IMR-90 (cell line): ENCODE results near the gene CHST3. TPM values are rescaled to one million over a fixed set of nuclear protein-coding genes. Genes with fewer than 3 reads are reported as not detected.

Experiments used
- ATAC-seq: fragments of 200-7000 bp; cut with Tn5 transposase; 2 replicates; pipeline ENCODE4 v1.9.1; 2020; ENCODE audit warnings: low read depth, mild to moderate bottlenecking, moderate library complexity
- BruUV-seq: library from RNA; stranded (reverse); fragments of 400-500 nt; replicated peaks from 2 replicates; lab custom pipeline; 2021; lab: Mats Ljungman, UMichigan
- CTCF ChIA-PET: fragments of 300-600 bp; formaldehyde crosslinking; extraction: SDS; loops from one replicate; lab custom pipeline; 2021; ENCODE audit warnings: antibody characterized with exemption; lab: Yijun Ruan, JAX
- POLR2A ChIA-PET: fragments of 300-600 bp; sonication (Branson Sonifier 250); formaldehyde crosslinking; loops from one replicate; lab custom pipeline; 2022; ENCODE audit warnings: antibody characterized with exemption; ENCODE audit not compliant: unreplicated experiment; lab: Charles Lee
- DNase-seq: peaks from one replicate; pipeline ENCODE4 v3.0.0; 2013
- H2AFZ ChIP-seq: replicated peaks from 2 replicates; pipeline ENCODE3; 2013; ENCODE audit warnings: low read length, mild to moderate bottlenecking; ENCODE audit not compliant: poor library complexity
- H2AK5ac ChIP-seq: 2 replicates; pipeline ENCODE4 v1.6.1; 2013; ENCODE audit warnings: low read depth, low read length, inconsistent platforms
- H2AK9ac ChIP-seq: replicated peaks from 2 replicates; pipeline ENCODE3; 2013; ENCODE audit warnings: mild to moderate bottlenecking, low read depth, low read length, moderate library complexity; ENCODE audit not compliant: poor library complexity
- H2BK120ac ChIP-seq: 2 replicates; pipeline ENCODE4 v1.6.1; 2013; ENCODE audit warnings: low read depth, low read length, inconsistent platforms
- H2BK15ac ChIP-seq: 3 replicates; pipeline ENCODE4 v1.6.1; 2013; ENCODE audit warnings: low read depth, low read length, inconsistent platforms
- H2BK20ac ChIP-seq: 2 replicates; pipeline ENCODE4 v1.6.1; 2013; ENCODE audit warnings: low read depth, mild to moderate bottlenecking, inconsistent platforms, low read length, moderate library complexity
- H2BK5ac ChIP-seq: 2 replicates; pipeline ENCODE4 v1.6.1; 2013; ENCODE audit warnings: mild to moderate bottlenecking, low read depth, low read length, inconsistent platforms; ENCODE audit not compliant: poor library complexity, severe bottlenecking
- H3K14ac ChIP-seq: replicated peaks from 2 replicates; pipeline ENCODE4 v1.6.1; 2013; ENCODE audit warnings: low read depth, low read length, inconsistent platforms
- H3K18ac ChIP-seq: 2 replicates; pipeline ENCODE4 v1.6.1; 2013; ENCODE audit warnings: low read depth, low read length, control low read depth
- H3K23ac ChIP-seq: 2 replicates; pipeline ENCODE4 v1.6.1; 2013; ENCODE audit warnings: low read depth, low read length, inconsistent platforms
- H3K27ac ChIP-seq: 2 replicates; pipeline ENCODE4 v1.5.1; 2013; ENCODE audit warnings: mild to moderate bottlenecking, control low read depth, low read length; ENCODE audit not compliant: insufficient read depth
- H3K27me3 ChIP-seq: 2 replicates; pipeline ENCODE4 v1.6.1; 2013; ENCODE audit warnings: low read length; ENCODE audit not compliant: control insufficient read depth, insufficient read depth
- H3K36me3 ChIP-seq: 2 replicates; pipeline ENCODE4 v1.6.1; 2013; ENCODE audit warnings: low read length, mixed read lengths; ENCODE audit not compliant: control insufficient read depth, insufficient read depth
- H3K4ac ChIP-seq: 2 replicates; pipeline ENCODE4 v1.6.1; 2013; ENCODE audit warnings: low read depth, low read length, inconsistent platforms
- H3K4me1 ChIP-seq: 2 replicates; pipeline ENCODE4 v1.6.1; 2013; ENCODE audit warnings: low read length, mixed read lengths; ENCODE audit not compliant: control insufficient read depth, insufficient read depth
- H3K4me2 ChIP-seq: 2 replicates; pipeline ENCODE4 v1.6.1; 2013; ENCODE audit warnings: low read depth, mild to moderate bottlenecking, control low read depth, low read length, moderate library complexity
- H3K4me3 ChIP-seq: 2 replicates; pipeline ENCODE4 v1.5.1; 2013; ENCODE audit warnings: low read depth, mild to moderate bottlenecking, control low read depth, low read length, moderate library complexity; ENCODE audit not compliant: insufficient read depth
- H3K56ac ChIP-seq: 2 replicates; pipeline ENCODE4 v1.6.1; 2013; ENCODE audit warnings: low read length, inconsistent platforms; ENCODE audit not compliant: insufficient read depth; ENCODE audit errors: extremely low read depth
- H3K79me1 ChIP-seq, 2 experiments: 2 replicates each; pipeline ENCODE4 v1.6.1; 2013; ENCODE audit warnings: low read length in 2 of 2, inconsistent platforms in 1 of 2, low read depth in 1 of 2
- H3K9ac ChIP-seq: 2 replicates; pipeline ENCODE4 v1.6.1; 2013; ENCODE audit warnings: low read depth, low read length, control low read depth
- H3K9me1 ChIP-seq: 2 replicates; pipeline ENCODE4 v1.6.1; 2013; ENCODE audit warnings: low read length, inconsistent platforms; ENCODE audit not compliant: insufficient read depth
- H3K9me3 ChIP-seq: 2 replicates; pipeline ENCODE4 v1.6.1; 2013; ENCODE audit warnings: low read length; ENCODE audit not compliant: control insufficient read depth, insufficient read depth
- H4K20me1 ChIP-seq: 2 replicates; pipeline ENCODE4 v1.6.1; 2013; ENCODE audit warnings: low read length, inconsistent platforms; ENCODE audit not compliant: insufficient read depth
- H4K5ac ChIP-seq: 2 replicates; pipeline ENCODE4 v1.6.1; 2013; ENCODE audit warnings: mild to moderate bottlenecking, low read depth, low read length, control low read depth
- H4K8ac ChIP-seq, 2 experiments: 2 replicates each; pipeline ENCODE4 v1.6.1; 2013; ENCODE audit warnings: low read depth in 2 of 2, low read length in 2 of 2, control low read depth in 1 of 2, inconsistent platforms in 1 of 2
- H4K91ac ChIP-seq: 2 replicates; pipeline ENCODE4 v1.6.1; 2013; ENCODE audit warnings: low read depth, low read length, inconsistent platforms; ENCODE audit not compliant: insufficient read depth
- BHLHE40 ChIP-seq: fragments of 150-350 bp; IDR thresholded peaks from 2 replicates; pipeline ENCODE4 v1.6.1; 2016; ENCODE audit warnings: mild to moderate bottlenecking, low read depth, low read length
- CEBPB ChIP-seq: IDR thresholded peaks from 2 replicates; pipeline ENCODE4 v1.6.1; 2012; ENCODE audit warnings: low read depth, low read length, improper control_type of control experiment
- CHD1 ChIP-seq: IDR thresholded peaks from 2 replicates; pipeline ENCODE4 v1.6.1; 2012; ENCODE audit warnings: low read depth, low read length, improper control_type of control experiment
- CTCF ChIP-seq: conservative IDR thresholded peaks from 2 replicates; pipeline ENCODE4 v1.5.1; 2012; ENCODE audit warnings: mild to moderate bottlenecking, low read depth, low read length, improper control_type of control experiment
- ELK1 ChIP-seq: fragments of 150-350 bp; IDR thresholded peaks from 2 replicates; pipeline ENCODE4 v1.6.1; 2016; ENCODE audit warnings: low read depth, mild to moderate bottlenecking, low read length, moderate library complexity, borderline replicate concordance
- FOS ChIP-seq: fragments of 150-350 bp; IDR thresholded peaks from 2 replicates; pipeline ENCODE4 v1.6.1; 2016; ENCODE audit warnings: low read depth, low read length
- MAFK ChIP-seq: IDR thresholded peaks from 2 replicates; pipeline ENCODE4 v1.6.1; 2012; ENCODE audit warnings: low read depth, low read length, improper control_type of control experiment
- MAZ ChIP-seq: IDR thresholded peaks from 2 replicates; pipeline ENCODE4 v1.6.1; 2012; ENCODE audit warnings: low read depth, mild to moderate bottlenecking, low read length, improper control_type of control experiment, moderate library complexity, borderline replicate concordance
- MXI1 ChIP-seq: IDR thresholded peaks from 2 replicates; pipeline ENCODE4 v1.6.1; 2012; ENCODE audit warnings: low read depth, mild to moderate bottlenecking, low read length, moderate library complexity, borderline replicate concordance
- NFE2L2 ChIP-seq: fragments of 150-350 bp; IDR thresholded peaks from 2 replicates; pipeline ENCODE4 v1.6.1; 2016; ENCODE audit warnings: low read depth, mild to moderate bottlenecking, low read length
- POLR2A ChIP-seq: IDR thresholded peaks from 2 replicates; pipeline ENCODE4 v1.6.1; 2012; ENCODE audit warnings: mild to moderate bottlenecking, low read depth, low read length
- RAD21 ChIP-seq: IDR thresholded peaks from 2 replicates; pipeline ENCODE4 v1.6.1; 2012; ENCODE audit warnings: low read length, improper control_type of control experiment
- RCOR1 ChIP-seq: IDR thresholded peaks from 2 replicates; pipeline ENCODE4 v1.6.1; 2012; ENCODE audit warnings: mild to moderate bottlenecking, low read length, improper control_type of control experiment; ENCODE audit not compliant: insufficient replicate concordance
- RFX5 ChIP-seq: IDR thresholded peaks from 2 replicates; pipeline ENCODE4 v1.8.0; 2012; ENCODE audit warnings: low read depth, mild to moderate bottlenecking, low read length, moderate library complexity
- SMC3 ChIP-seq: fragments of 150-350 bp; IDR thresholded peaks from 2 replicates; pipeline ENCODE4 v1.6.1; 2016; ENCODE audit warnings: low read depth, mild to moderate bottlenecking, antibody characterized with exemption, low read length, moderate library complexity
- USF2 ChIP-seq: fragments of 150-350 bp; IDR thresholded peaks from 2 replicates; pipeline ENCODE4 v1.6.1; 2017; ENCODE audit warnings: mild to moderate bottlenecking, antibody characterized with exemption, low read length, low read depth
- WGBS, 2 experiments: methylation state at CpG; one replicate each; pipeline versions ENCODE4 v1.1.5 to v1.1.7; 2013; ENCODE audit warnings: missing lambda C conversion rate in 2 of 2; ENCODE audit not compliant: insufficient read length in 1 of 2; ENCODE audit errors: extremely low coverage in 2 of 2; 5-methylcytosine and 5-hydroxymethylcytosine counted together
- dilution Hi-C: fragments of 300-500 bp; cut with HindIII; formaldehyde crosslinking; loops from one replicate; pipeline ENCODE4 v1.14.3; 2018; ENCODE audit warnings: low sequenced_read_pairs; ENCODE audit not compliant: unreplicated experiment
- in situ Hi-C: fragments of 300-500 bp; cut with MboI; formaldehyde crosslinking; loops from 3 replicates; pipeline ENCODE4 v1.14.3; 2019; ENCODE audit warnings: low sequenced_read_pairs, inconsistent platforms, mixed read lengths
- intact Hi-C: fragments of 100-400 bp; cut with micrococcal nuclease; formaldehyde crosslinking; loops from 2 replicates; pipeline ENCODE4 v1.10.0; 2022
- polyA plus RNA-seq, 3 experiments: library from polyadenylated mRNA; depleted of rRNA; stranded (reverse); fragments of >200 nt; gene quantifications; 2 replicates each; pipeline ENCODE4 v1.2.3, GENCODE V29; 2012; ENCODE audit warnings: low replicate concordance in 1 of 3
- total RNA-seq: library from RNA; depleted of rRNA; stranded (reverse); fragments of >200 nt; gene quantifications from 2 replicates; pipeline ENCODE4 v1.2.3, GENCODE V29; 2012

Gene CHST3
- total and polyA plus RNA-seq, 2 of the 4 experiments (the other 2 are of a cell fraction), result 8.6 to 9.0 TPM

- Histone ChIP-seq H3K23ac (no peak overlapping the region), H2BK120ac (no peak overlapping the region), H3K4me2 (no peak overlapping the region), H4K8ac (no peak overlapping the region), H4K20me1 (no peaks in the 10 kb centered on the region), H2BK20ac (no peak overlapping the region), H2BK15ac (no peak overlapping the region), H3K4ac (no peak overlapping the region), H3K36me3 (peaks cover 22% of the 10 kb centered on the region), H3K79me1 (peaks cover 26 to 67% of the 10 kb centered on the region in 2 experiments), H2BK5ac (no peak overlapping the region), H2AK5ac (no peak overlapping the region), H3K56ac (no peak overlapping the region), H3K27me3 (no peaks in the 10 kb centered on the region), H3K14ac (no peak overlapping the region), H3K27ac (no peak overlapping the region), H3K4me3 (no peak overlapping the region), H3K18ac (no peak overlapping the region), H3K9ac (no peak overlapping the region), H2AK9ac (no peak overlapping the region), H3K9me1 (peaks cover 30% of the 10 kb centered on the region), H2AFZ (no peak overlapping the region), H3K4me1 (peaks cover 22% of the 10 kb centered on the region), H4K91ac (no peak overlapping the region), H3K9me3 (no peaks in the 10 kb centered on the region), H4K5ac (no peak overlapping the region)
- BruUV-seq, result no TSS peak
- no peak for DNase-seq
- intact Hi-C loops, result no loop called here
- POLR2A ChIA-PET, result no interaction called here
- CTCF ChIA-PET, result no interaction called here
- in situ Hi-C loops, result no loop called here
- TF ChIP-seq CTCF, result no peak
- TF ChIP-seq RFX5, result no peak
- TF ChIP-seq POLR2A, result no peak
- TF ChIP-seq MXI1, result no peak
- no peak for TF ChIP-seq RCOR1
- TF ChIP-seq SMC3, result no peak
- no peak for TF ChIP-seq MAZ
- no peak for TF ChIP-seq NFE2L2
- TF ChIP-seq CHD1, result no peak
- no peak for TF ChIP-seq CEBPB
- TF ChIP-seq FOS, result no peak
- no peak for TF ChIP-seq BHLHE40
- no peak for TF ChIP-seq ELK1
- no peak for TF ChIP-seq USF2
- no peak for TF ChIP-seq RAD21
- TF ChIP-seq MAFK, result no peak
- WGBS, 2 experiments, result no CpG with 5 or more reads among the region's 3 CpGs
- dilution Hi-C loops, result no loop called here
- ATAC-seq, result no peak
These were observed 41.8 kb downstream of the CHST3 start for GRCh38 chr10:72006026-72006425.
